ENCODE measurements around the gene PPIL6.

DNA sequence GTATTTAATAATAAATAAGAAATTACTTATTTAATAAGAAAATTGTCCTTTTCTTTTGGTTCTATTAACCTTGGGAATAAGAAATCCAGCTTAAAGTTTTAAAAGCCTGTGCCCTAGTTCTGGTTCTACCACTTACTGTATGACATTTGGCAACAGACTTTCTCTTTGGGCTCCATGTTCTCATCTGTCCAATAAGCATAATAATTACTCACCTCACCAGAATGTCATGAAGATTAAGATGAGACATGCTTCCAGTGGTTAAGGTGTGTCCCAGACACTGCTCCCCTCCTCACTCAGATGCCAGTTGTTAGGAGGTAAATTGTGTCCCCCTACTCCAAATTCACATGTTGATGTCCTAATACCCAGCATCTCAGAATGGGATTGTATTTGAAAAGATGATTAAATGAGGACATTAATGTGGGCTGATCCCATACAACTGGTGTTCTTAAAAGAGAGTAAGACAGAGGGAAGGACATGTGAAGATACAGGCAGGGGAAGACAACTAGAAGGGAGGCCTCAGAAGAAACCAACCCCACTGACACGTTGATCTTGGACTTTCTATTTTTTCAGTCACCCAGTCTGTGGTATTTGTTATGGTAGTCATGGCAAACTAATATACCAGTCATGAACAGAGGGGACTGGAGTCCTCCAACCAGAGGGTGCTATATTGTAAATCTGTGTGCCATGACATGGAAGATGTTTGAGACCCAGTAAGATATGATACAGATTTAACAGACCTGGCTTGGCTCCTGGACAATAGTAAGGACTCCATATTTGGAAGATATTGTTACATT, 21.5 kb upstream of the PPIL6 start:
- TF ChIP-seq, protein P1, sequence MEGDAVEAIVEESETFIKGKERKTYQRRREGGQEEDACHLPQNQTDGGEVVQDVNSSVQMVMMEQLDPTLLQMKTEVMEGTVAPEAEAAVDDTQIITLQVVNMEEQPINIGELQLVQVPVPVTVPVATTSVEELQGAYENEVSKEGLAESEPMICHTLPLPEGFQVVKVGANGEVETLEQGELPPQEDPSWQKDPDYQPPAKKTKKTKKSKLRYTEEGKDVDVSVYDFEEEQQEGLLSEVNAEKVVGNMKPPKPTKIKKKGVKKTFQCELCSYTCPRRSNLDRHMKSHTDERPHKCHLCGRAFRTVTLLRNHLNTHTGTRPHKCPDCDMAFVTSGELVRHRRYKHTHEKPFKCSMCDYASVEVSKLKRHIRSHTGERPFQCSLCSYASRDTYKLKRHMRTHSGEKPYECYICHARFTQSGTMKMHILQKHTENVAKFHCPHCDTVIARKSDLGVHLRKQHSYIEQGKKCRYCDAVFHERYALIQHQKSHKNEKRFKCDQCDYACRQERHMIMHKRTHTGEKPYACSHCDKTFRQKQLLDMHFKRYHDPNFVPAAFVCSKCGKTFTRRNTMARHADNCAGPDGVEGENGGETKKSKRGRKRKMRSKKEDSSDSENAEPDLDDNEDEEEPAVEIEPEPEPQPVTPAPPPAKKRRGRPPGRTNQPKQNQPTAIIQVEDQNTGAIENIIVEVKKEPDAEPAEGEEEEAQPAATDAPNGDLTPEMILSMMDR (optimal IDR thresholded peaks at IDR 0.05 in 1 of 3, IDR thresholded peaks at IDR 0.05 in 1 of 3, conservative IDR thresholded peaks at IDR 0.05 in 1 of 3; ENCODE audit: extremely low read depth in 1 of 3, insufficient read depth in 2 of 3, low read length in 3 of 3) = no peak
- TF ChIP-seq EZH2 (IDR thresholded peaks at IDR 0.05; ENCODE audit: low read length) = no peak
